Measurements from ENCODE around the gene NR1D1. TPM values are rescaled to one million over a fixed set of nuclear protein-coding genes. Genes with fewer than 3 reads are reported as not detected.

NR1D1 gene
- total and polyA plus RNA-seq, 2 of the 8 experiments (the other 6 are each of a cell fraction or from before 2014, with no cell fraction given): 1.5 to 4.6 TPM

GRCh38 chr17:40074871-40075200 is 25.6 kb downstream of the NR1D1 start:
- H2BK120ac ChIP-seq (replicated peaks; ENCODE audit: low read depth, low read length): no peak overlapping the region
- no peak overlapping the region for H3K4ac ChIP-seq (replicated peaks; ENCODE audit: insufficient read length, low read depth, low read length)
- H3K23ac ChIP-seq (ENCODE audit: insufficient read length): no peak overlapping the region
- H2AFZ ChIP-seq (ENCODE audit: low read length): no peak overlapping the region
- 97% methylated on average over 6 of the region's 6 CpGs; no CpG with 5 or more reads in 1 of the 2 experiments for WGBS, 2 experiments (ENCODE audit: extremely low coverage in 1 of 2, insufficient coverage in 1 of 2, insufficient read length in 1 of 2, insufficient replicate concordance in 2 of 2, low coverage in 1 of 2, low lambda C conversion rate in 2 of 2, missing lambda C conversion rate in 1 of 2)
- no peaks in the 10 kb centered on the region for H4K20me1 ChIP-seq (replicated peaks in 1 of 2; ENCODE audit: control insufficient read depth in 1 of 2, insufficient read depth in 2 of 2, low read length in 2 of 2)
- no peak overlapping the region for H4K91ac ChIP-seq (replicated peaks; ENCODE audit: insufficient read length, low read length)
- no peak overlapping the region; the same call in 1 of the 2 replicates for H4K8ac ChIP-seq (ENCODE audit: extremely low read depth, insufficient read depth, low read length)
- no peak overlapping the region for H3K27ac ChIP-seq (ENCODE audit: low read depth, low read length)
- no peaks in the 10 kb centered on the region for H3K9me3 ChIP-seq (ENCODE audit: insufficient read depth in 2 of 2, low read depth in 1 of 2, low read length in 1 of 2)
- no peaks in the 10 kb centered on the region for H3K36me3 ChIP-seq (ENCODE audit: control insufficient read depth in 2 of 4, insufficient read depth in 4 of 4, low read length in 3 of 4)
- H3K4me3 ChIP-seq (ENCODE audit: extremely low read depth in 1 of 4, insufficient read depth in 2 of 4, low read depth in 3 of 4, low read length in 4 of 4): no peak overlapping the region
- H3K27me3 ChIP-seq (replicated peaks in 1 of 4; ENCODE audit: control insufficient read depth in 3 of 4, extremely low read depth in 1 of 4, insufficient read depth in 3 of 4, low read length in 3 of 4): no peaks in the 10 kb centered on the region
- H2BK12ac ChIP-seq (ENCODE audit: low read depth, low read length): peak overlapping the region; percentile 82; the same call in 1 of the 2 replicates
- peak overlapping the region; percentile 88; the same call in 1 of the 2 replicates for H2BK15ac ChIP-seq (ENCODE audit: low read length)
- FAIRE-seq (no peak), DNase-seq (ENCODE audit: low read depth in 1 of 2, low spot score in 2 of 2) (no peak)
- H4K5ac ChIP-seq (ENCODE audit: insufficient read length, low read depth, low read length): no peak overlapping the region
- H3K14ac ChIP-seq (ENCODE audit: insufficient read length): no peak overlapping the region
- H2AK5ac ChIP-seq (ENCODE audit: low read depth, low read length): peak overlapping the region; percentile 32; the same call in 1 of the 2 replicates
- H3K23me2 ChIP-seq (ENCODE audit: low read depth, low read length): no peaks in the 10 kb centered on the region; the same call in 1 of the 2 replicates
- no peaks in the 10 kb centered on the region for H3K79me1 ChIP-seq (ENCODE audit: low read depth, low read length)
- peak overlapping the region; percentile 84 for H2BK20ac ChIP-seq (ENCODE audit: low read length)
- H3K4me1 ChIP-seq (replicated peaks in 1 of 4; ENCODE audit: control insufficient read depth in 3 of 4, insufficient read depth in 4 of 4, low read length in 3 of 4): peaks cover 15 to 36% (median 33%) of the 10 kb centered on the region in 4 experiments
- no peaks in the 10 kb centered on the region for H3K79me2 ChIP-seq (ENCODE audit: control insufficient read depth in 1 of 2, insufficient read depth in 2 of 2, low read length in 2 of 2)
- ChIA-PET POLR2A (ENCODE audit: partially characterized antibody) (interaction anchor here (0.6 to 6.7 kb wide), 23 partner anchors 8 to 107 kb away, joined by 3 to 64 read pairs (median 5); partner anchors contain the start of genes CASC3, MED24, NR1D1 and PSMD3), CTCF (ENCODE audit: partially characterized antibody) (interaction anchor here (0.7 to 38.4 kb wide), 27 partner anchors 10 to 290 kb away, joined by 3 to 876 read pairs (median 6); partner anchors contain the start of genes CASC3, CSF3, GJD3 and GSDMB)
- peak overlapping the region in 1 of 2 experiments; percentile 38; a peak in 1 of 4 replicates for H3K4me2 ChIP-seq (ENCODE audit: insufficient read depth in 1 of 2, low read depth in 2 of 2, low read length in 2 of 2)
- H3K18ac ChIP-seq (ENCODE audit: extremely low read depth, low read length): peak overlapping the region; percentile 10; the same call in 1 of the 2 replicates
- no peak overlapping the region for H3K56ac ChIP-seq (replicated peaks; ENCODE audit: insufficient read length, low read depth, low read length)
- H3K9ac ChIP-seq (replicated peaks in 1 of 4; ENCODE audit: extremely low read depth in 1 of 4, low read depth in 3 of 4, low read length in 3 of 4): no peak overlapping the region
- peak overlapping the region; percentile 82; the same call in 1 of the 2 replicates for H2BK5ac ChIP-seq (ENCODE audit: low read depth, low read length)
- TF ChIP-seq KDM1A (IDR thresholded peaks at IDR 0.05; ENCODE audit: borderline replicate concordance, low read length) (no peak), RNF2 (IDR thresholded peaks at IDR 0.05; ENCODE audit: borderline replicate concordance, low read depth, low read length, missing control alignments, poor library complexity, severe bottlenecking) (no peak), TAF7 (optimal IDR thresholded peaks at IDR 0.05; ENCODE audit: borderline replicate concordance, low read depth, low read length) (no peak), BACH1 (IDR thresholded peaks at IDR 0.05; ENCODE audit: low read length) (no peak), KDM5A (IDR thresholded peaks at IDR 0.05; ENCODE audit: low read length) (no peak), SIN3A (conservative IDR thresholded peaks at IDR 0.05 in 1 of 2, IDR thresholded peaks at IDR 0.05 in 1 of 2; ENCODE audit: low read depth in 1 of 2, low read length in 2 of 2) (no peak), TBP (IDR thresholded peaks at IDR 0.05; ENCODE audit: low read depth, low read length) (no peak), TEAD4 (IDR thresholded peaks at IDR 0.05; ENCODE audit: low read depth, low read length) (no peak), BRCA1 (IDR thresholded peaks at IDR 0.05; ENCODE audit: low read depth, low read length) (no peak)
- TF ChIP-seq, protein P1, sequence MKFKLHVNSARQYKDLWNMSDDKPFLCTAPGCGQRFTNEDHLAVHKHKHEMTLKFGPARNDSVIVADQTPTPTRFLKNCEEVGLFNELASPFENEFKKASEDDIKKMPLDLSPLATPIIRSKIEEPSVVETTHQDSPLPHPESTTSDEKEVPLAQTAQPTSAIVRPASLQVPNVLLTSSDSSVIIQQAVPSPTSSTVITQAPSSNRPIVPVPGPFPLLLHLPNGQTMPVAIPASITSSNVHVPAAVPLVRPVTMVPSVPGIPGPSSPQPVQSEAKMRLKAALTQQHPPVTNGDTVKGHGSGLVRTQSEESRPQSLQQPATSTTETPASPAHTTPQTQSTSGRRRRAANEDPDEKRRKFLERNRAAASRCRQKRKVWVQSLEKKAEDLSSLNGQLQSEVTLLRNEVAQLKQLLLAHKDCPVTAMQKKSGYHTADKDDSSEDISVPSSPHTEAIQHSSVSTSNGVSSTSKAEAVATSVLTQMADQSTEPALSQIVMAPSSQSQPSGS (IDR thresholded peaks at IDR 0.05; ENCODE audit: low read length): no peak

Data from H1 (cell line).